Suppressor macrophage (primary cell): ENCODE measurements around the gene RNF175.

Experiments used
- DNase-seq, 4 experiments: peaks; one replicate each; pipeline ENCODE4 v3.0.0-alpha.2; 2020 to 2022

Gene RNF175

DNA sequence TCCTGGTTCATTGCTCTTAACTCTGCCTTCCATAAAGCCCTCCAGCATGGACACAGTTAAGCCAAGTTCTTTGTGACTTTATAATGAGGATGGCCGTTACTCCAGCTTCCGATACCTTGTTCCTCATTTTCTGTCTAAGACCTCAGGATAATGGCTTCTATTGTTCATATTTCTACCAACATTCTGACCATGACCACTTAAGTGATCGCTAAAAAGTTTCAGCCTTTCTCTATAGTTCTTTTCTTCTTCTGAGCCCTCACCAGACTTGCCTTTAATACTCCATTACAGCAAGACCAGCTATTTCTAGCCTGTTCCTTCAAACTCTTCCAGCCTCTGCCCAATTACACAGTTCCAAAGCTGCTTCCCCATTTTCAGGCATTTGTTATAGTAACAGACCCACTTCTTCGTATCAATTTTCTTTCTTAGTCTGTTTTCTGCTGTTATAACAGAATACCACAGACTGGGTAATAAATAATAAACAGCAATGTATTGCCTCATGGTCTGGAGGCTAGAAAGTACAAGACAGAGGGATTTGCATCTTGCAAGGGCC is 12.3 kb downstream of the RNF175 start:
- peak; percentile 35 to 70 (median 48) for DNase-seq

DNA sequence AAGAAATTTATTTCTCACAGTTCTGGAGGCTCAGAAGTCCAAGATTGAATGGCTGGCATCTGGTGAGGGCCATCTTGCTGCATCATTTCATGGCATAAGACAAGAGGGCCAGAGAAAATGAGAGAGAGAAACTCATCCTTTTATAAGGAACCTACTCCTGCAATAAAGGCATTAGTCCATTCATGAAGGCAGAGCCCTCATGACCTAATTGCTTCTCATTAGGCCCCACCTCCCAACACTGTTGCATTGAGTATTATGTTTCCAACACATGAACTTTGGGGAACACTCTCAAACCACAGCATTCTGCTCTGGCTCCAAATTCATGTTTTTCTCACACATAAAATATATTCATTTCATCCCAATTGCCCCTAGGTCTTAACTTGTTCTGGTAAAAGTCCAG is 14.2 kb downstream of the RNF175 start:
- DNase-seq: peak in 3 of 4 experiments; percentile 38 to 54 (median 49)

DNA sequence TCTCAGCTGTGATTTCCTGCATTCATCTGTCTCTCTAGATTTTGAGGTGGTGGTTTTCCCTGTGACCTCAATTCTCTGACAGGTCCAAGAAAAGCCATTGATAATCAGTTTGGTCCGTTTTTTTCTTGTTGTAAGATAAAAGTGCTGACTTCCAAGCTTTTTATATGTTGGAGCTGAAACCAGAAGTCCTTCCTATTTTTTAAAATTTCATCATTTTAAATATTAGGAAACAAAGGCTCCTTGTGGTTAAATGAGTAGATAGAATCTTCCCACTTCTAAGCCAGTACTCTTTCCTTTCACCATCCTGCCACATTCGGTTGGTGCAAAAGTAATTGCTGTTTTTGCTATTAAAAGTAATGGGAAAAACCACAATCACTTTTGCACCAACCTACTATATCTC is 18.3 kb downstream of the RNF175 start:
- peak in 3 of 4 experiments; percentile 29 to 86 (median 80) for DNase-seq

DNA sequence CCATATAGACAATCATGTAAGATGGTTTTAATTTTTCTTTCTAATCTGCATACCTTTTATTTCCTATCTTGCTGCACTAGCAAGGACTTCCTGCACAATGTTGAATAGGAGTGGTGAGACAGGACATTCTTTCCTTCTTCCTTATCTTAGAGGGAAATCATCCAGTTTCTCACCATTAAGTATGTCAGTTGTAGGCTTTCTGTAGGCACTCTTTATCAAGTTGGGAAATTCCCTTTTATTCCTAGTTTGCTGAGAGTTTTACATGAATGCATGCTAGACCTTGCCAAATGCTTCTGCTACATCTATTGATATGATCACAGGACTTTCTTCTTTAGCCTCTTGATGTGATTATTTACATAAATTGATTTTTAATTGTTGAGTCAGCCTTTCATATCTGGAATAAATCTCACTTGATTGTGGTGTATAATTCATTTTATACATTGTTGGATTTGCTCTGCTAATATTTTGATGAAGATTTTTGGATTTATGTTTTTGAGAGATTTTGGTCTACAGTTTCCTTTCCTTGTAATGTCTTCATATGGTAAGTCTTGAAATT is 23.8 kb downstream of the RNF175 start:
- DNase-seq: no peak

DNA sequence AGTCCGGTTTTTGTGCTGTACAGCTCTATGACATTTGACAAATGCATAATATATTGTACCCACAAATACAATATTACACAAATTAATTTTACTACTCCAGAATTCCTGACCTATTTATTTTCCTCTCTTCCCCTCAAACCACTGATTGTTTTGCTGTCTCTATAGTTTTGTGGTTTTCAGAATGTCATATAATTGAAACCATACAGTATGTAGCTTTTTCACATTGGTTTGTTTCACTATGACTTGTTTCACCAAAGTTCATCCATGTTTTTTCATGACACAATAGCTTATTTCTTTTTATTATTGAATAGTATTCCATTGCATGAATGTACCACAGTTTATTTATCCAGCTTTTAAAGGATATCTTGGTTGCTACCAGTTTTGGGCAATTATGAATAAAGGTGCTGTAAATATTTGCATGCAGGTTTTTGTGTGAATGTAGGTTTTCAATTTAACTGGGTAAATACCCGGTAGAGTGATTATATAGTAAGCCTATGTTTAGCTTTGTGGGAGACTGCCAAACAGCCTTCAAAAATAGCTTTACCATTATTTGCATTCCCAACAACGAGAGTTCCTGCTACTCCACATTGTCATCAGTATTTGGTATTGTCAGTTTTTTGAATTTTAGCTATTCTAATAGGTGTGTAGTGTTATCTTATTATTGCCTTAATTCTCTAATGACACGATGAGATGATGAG is 25.9 kb downstream of the RNF175 start:
- no peak for DNase-seq

DNA sequence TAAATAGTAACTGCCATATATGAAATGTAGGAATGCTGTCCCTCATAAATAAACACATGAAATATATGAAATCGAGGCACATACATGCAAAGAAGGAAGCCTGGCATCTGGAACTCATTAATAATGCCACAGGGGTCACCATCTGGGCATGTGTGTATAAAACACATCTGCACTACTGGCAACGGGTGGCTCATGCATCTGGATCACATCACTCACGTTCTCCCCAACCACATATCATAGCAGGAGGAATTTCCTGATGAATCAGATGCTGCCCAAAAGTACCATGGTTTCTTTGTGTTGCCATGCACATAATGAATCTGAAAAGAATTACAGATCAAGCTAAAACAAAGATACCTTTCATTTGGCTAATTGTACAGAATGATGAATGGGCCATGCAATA is 28.6 kb downstream of the RNF175 start:
- DNase-seq: peak in 2 of 4 experiments; percentile 13 to 27

DNA sequence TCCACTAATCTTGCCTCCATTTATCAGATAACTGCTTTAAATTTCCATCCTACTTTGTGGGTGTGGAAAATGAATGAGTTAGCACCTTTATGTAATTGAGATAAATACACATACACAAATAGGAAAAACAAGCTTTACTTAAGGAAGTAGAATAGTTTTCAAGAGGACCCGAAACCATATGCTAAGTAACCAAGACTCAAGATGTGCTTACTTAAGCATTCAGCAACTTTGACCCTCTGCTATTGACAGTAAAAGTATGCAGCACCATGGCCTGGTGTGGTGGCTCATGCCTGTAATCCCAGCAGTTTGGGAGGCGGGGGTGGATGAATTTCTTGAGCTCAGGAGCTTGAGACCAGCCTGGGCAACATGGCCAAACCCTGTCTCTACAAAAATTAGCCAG is 29.9 kb downstream of the RNF175 start:
- peak in 2 of 4 experiments; percentile 28 to 59 for DNase-seq

DNA sequence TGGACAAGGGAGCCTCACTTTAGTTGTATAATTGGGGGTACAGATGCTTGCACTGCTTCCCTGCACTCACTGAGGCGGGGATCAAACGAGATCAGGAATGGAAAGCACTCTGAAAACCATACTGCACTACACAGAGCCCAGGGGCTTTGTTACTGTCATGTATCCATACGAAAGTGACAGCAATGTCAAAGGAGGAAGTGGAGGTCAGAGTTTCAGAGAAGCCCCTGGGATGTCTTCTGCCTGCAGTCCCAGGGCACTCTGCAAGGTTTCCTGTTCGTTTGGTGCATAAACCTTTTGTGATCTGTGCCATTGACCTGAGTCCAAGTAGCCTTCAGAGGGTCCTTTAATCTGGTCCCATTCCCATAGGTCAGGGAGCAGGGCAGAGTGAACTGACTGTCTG is 31.2 kb downstream of the RNF175 start:
- peak in 3 of 4 experiments; percentile 30 to 56 (median 41) for DNase-seq

DNA sequence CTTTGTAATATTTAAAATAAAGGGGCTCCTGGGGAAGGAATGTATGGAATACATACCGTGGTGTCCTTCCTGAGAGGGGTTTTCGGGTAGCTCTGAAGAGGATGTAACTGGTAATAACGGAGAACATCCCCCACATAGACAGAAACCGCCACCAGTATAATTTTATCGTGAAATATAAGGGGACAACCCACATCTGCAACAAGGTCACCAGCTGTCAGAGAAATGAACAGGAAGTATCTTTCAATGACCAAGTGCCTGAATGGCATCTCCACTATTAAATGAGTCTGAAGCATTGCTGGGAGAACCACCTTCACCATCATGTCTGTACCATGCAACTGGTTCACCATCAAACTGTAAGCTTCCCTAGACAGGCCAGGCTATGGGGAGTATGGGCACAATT is 31.7 kb downstream of the RNF175 start:
- DNase-seq: peak in 1 of 4 experiments; percentile 11

DNA sequence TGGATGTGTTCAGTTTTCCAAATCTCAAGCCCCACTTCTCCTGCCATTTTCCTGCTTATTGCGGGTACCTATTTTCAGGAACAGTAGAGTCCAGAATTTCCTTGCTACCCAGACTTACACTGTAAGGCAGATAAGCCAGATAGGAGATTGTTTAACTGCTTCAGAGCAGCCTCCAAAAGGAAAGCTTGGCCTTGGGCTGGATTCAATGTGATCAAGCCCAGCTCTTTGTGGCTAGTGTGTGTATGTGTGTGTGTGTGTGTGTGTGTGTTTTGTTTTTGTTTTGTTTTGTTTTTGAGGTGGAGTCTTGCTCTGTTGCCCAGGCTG is 34.0 kb downstream of the RNF175 start:
- DNase-seq: no peak

DNA sequence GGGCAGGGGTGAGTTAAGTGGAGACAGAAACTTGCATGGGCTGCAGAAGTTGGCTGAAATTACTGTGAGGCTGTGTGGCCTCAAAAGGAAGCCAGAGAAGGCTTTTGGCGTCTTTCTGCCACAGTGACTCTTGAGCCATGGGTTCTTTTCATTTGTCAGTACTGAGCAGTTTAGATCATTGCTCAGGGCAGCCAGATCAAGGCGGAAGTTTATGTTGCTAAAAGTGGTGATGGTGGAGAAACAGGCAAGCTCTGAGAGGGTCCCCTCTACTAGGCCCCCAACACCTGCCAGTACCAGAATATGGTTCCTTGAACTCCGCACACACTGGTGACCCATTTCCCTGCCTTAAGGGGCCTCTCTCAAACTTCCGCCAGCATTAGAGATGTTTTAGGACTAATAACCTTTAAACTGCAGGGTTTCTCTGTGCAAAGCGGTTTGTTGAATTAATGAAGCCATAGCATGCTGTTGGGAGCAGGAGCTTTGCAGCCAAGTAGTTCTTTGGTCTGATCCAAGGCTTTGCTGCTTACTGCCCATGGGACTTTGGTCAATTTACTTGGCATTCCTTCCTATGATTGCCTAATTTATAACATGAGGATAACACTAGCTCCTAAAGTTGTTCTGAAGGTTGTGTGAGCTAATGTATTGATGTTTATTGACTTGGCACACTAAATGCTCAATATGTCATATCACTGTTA is 34.5 kb downstream of the RNF175 start:
- no peak for DNase-seq

DNA sequence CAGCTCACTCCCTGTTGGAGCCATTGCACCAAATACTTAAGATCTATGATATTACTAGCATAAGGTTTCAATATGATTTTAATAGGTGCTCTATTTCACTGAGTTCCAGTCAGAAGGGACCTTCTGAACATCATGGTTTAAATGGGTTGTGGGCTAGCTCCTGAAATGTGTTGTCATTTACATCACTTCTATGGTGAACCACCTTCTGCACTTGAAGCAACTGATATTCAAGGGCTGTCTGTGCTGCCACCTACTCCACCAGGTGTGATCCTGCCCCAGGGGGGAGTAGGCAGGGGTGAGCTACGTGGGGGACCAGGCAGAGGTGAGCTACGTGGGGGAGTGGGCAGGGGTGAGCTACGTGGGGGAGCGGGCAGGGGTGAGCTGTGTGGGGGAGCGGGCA is 35.2 kb downstream of the RNF175 start:
- no peak for DNase-seq

DNA sequence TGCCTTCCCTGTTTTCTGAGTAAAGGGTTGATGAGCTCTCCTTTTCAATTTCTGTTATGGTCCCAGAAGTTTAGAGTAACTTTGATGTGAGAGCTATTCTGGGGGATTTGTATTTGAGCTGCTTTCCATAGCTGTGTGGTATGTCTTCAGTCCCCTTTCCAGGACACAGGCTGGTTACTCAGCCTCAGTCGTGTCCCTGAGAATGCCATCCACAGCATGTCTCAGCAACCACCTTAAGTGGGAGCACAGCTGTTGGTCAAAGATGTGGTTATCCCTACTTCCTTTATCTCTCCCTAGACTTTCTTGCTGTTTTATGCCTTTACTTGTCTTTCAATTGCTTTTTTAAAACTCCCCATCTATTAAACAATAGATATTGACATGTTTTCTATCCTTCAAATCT is 37.8 kb downstream of the RNF175 start:
- DNase-seq: no peak

DNA sequence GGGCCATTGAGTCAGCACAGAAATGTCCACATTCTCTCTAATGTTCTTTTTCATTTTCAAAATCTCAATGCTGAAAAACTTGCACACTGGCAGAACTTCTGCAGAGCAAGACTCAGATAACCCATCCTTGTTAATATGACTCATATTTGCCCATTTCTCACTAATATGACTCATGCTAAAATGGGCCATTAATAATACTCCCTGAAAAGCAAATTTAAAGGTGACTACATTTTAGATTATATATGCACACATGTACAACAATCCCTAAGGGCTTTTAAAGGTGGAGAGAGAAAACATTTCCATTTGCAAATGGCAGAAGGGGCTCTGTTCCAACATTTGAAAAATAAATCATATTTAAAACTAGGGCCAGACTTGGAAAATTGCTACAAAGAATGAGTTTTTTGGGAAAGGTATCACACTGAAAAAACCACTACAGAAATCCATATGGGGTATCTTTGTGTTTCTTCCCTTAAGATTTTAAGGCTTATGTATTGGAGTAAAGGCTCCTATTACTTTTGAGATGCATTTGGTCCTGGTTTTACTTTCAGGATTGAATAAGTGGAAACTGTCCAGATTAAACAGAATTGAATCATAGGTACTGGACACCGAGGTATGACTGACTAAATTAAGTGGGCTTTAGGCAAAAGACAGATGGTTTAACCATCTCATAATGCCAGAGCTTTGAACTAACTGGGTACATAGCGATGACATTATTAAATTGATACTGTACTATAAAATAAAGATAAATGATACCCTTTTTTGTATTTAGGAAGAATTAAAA is 45.8 kb downstream of the RNF175 start:
- DNase-seq: peak in 2 of 4 experiments; percentile 27 to 31

DNA sequence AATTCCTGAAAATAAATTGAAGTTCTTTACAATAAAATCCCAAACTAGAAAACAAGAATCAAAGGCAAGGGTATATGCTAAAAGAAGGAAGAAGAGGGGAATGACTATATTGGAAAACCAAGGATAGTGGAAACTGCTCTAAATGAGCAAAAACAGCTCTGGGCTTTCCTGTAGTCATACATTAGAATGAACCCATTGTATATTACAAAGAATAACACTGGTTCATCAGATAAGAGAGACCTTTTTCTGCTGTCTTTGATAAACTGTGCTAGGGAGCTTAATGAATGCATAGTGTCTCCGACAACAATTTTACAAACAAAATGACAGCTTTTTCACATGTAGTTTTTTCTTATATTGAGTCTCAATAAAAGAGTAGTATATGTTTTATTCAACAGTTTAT is 49.1 kb downstream of the RNF175 start:
- no peak for DNase-seq

DNA sequence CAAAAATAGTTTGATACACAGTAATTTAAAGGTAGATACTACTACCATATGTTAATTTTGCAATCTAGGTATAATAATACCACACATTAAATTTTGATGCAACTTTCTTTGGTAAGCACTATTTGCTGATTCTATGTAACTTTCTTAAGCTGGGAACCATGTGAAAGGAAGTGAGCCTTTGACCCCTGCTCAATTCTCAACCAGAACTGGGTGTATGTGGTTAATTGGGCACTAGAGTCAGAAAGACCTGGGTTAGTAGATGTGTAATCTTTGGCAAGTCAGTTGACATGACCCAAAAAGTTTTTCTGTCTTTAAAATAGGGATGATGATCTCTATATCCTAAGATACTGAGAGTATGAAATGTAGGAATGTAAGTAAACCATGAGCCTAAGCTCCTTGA is 53.3 kb downstream of the RNF175 start:
- DNase-seq: no peak

DNA sequence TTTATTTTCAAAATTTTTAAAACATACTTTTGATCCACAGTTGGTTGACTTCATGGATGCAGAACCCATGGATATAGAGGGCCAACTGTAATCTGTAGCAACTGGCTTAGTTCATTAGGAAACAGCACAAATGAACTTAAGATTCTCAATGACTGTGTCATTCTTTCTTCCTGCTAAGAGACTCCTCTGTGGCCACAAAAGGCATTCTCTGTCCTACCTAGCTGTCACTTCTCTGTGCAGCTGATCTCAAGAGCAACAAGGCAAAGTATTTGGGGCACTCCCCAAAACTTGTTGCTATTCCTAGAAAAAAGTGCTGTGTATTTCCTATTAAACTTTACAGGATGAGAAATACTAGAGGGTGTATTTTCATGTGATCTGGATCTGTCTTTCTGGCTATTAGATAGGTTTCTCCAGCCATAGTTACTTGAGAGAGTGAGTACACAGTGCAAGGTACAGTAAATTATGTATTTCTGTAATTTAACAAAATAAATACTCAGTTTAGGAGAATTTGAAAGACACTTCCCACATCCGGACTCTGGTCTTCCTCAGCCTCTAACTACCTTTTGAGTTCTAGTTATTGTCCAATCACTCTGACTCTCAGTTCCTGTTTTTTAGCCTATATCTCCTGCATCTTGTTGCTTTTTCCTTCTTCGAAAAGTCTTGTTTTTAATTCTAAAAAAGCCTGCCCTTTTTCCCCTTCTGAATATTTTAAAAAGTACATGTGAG is 53.9 kb downstream of the RNF175 start:
- DNase-seq: peak; percentile 35 to 66 (median 49)

DNA sequence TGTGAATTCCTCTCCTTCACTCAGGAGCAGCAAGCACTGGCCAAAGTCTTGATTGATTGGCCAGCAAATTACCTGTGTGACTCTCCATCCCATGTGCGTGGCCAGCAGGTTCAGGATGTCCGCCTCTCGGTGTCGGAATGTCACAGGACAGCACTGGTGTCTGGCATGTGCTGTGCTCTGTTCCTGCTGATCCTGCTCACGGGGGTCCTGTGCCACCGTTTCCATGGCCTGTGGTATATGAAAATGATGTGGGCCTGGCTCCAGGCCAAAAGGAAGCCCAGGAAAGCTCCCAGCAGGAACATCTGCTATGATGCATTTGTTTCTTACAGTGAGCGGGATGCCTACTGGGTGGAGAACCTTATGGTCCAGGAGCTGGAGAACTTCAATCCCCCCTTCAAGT is 55.3 kb downstream of the RNF175 start:
- DNase-seq: no peak

DNA sequence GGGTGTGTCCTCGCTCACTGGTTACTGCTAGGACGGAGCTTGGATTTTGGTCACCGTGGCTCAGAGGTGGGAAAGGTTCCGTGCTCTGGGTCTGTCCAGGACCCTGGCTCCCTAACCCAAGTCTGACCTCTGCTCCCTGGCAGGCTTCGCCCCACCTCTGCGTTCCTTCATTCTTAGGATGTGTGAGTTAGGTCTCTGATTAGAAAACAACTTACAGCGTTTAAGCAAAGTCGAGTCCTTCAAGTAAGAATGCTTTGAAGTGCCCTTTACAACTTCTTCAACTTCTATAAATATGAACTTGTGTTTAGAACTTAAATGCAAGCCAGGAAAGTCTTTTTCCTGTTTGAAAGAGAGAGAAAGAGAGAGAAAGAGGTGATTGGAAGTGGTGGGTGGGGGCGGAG is 74.9 kb downstream of the RNF175 start:
- peak in 1 of 4 experiments; percentile 28 for DNase-seq

DNA sequence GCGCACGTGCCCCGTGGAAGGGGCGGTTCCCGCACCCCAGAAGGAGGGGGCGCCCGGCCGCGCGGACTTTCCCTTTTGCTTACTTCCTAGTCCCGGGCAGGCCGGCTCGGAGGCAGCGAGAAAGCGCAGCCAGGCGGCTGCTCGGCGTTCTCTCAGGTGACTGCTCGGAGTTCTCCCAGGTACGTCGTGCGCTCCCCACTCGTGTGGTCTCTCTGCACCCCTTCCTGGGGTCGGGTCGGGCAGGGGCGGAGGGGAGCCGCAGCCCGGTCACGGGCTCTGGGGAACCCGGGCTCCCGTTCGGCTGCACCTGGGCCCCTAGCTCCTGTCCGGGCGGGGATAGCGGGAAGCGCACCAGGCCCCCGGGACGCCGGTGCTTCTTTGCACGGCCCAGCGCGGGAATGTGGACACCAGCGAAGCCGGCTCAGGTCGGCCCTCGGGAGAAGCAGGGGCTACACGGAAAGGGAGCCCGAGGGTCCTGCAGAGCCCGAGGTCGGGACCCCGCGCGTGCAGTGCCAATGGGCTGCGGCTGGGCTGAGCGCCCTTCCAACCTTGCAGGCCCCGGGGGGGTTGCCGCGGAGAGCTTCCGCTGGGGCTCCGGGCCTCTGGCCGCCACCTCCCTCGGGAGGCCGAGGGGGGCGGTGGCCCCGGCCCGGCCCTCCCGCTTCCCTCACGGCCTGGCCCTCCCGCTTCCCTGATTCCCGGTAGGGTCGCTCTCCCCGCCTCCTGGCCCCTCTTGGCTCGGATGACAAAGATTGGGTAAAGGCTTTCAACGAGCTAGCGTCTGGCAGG is 75.4 kb downstream of the RNF175 start, which contains the start of gene TLR2:
Gene TLR2, plus strand, starts transcription at position 99 of the 789 bp plus-strand sequence. CDS start 18,628 bp downstream, outside the sequence.
- DNase-seq: peak; percentile 78 to 94 (median 88)

DNA sequence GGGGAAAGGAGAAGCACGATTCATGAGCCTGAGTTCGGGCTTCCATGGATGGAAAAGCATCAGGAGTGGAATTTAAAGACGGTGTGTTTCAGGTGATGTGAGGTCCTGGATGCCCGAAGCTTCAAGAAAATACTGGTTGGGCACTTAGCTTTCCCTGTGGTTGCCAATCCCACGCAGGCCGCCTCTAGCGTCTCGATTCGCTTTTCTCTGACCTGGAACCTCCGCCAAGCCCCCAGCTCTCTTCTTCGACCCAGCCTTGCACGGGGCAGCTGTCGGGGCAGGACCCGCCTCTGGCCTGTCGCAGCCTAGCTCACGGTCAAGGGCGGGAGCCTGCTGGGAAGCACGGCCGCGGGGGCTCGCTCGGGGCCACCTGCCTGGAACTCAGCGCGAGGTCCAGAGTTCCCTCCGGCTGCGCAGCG is 76.1 kb downstream of the RNF175 start:
- no peak for DNase-seq
